ENCODE results near the gene ALPK3. TPM values are rescaled to one million over a fixed set of nuclear protein-coding genes. Genes with fewer than 3 reads are reported as not detected.

Gene ALPK3
- total RNA-seq, 4 donors from 2014 or later = 19.1 to 34.4 (median 26.5) TPM

GRCh38 chr15:84890670-84891162, 73.6 kb downstream of the ALPK3 start:
- Histone ChIP-seq H3K36me3 (no peaks in the 10 kb centered on the region), H3K9me3 (no peaks in the 10 kb centered on the region), H3K4me3 (no peak overlapping the region), H3K4me1 (no peaks in the 10 kb centered on the region), H3K27ac (no peak overlapping the region), H3K27me3 (peaks cover 27% of the 10 kb centered on the region)
- WGBS, 2 donors (ENCODE audit: low coverage in 1 of 2) = 94 to 100% methylated on average over 1 to 4 of the region's 5 CpGs
- no peak for TF ChIP-seq CTCF (IDR thresholded peaks at IDR 0.05)
- TF ChIP-seq POLR2AphosphoS5 (IDR thresholded peaks at IDR 0.05) = no peak
- TF ChIP-seq EP300 (IDR thresholded peaks at IDR 0.05) = no peak
- TF ChIP-seq POLR2A (IDR thresholded peaks at IDR 0.05) = no peak
- ATAC-seq = no peak

- no peaks in the 10 kb centered on the region for H3K9me3 ChIP-seq
- WGBS, 2 donors (ENCODE audit: low coverage in 1 of 2) = 84 to 96% methylated on average over 3 to 5 of the region's 6 CpGs
- H3K4me1 ChIP-seq = no peaks in the 10 kb centered on the region
- TF ChIP-seq POLR2AphosphoS5 (IDR thresholded peaks at IDR 0.05) = no peak
- TF ChIP-seq EP300 (IDR thresholded peaks at IDR 0.05) = no peak
- TF ChIP-seq POLR2A (IDR thresholded peaks at IDR 0.05) = no peak
- no peak for TF ChIP-seq CTCF (IDR thresholded peaks at IDR 0.05)
- no peak overlapping the region for H3K27ac ChIP-seq
- H3K36me3 ChIP-seq = no peaks in the 10 kb centered on the region
- no peak overlapping the region for H3K4me3 ChIP-seq
- H3K27me3 ChIP-seq = peaks cover 27% of the 10 kb centered on the region
- ATAC-seq = no peak
Observed at GRCh38 chr15:84891339-84891738, 74.2 kb downstream of the ALPK3 start.

GRCh38 chr15:84892786-84893307, 75.7 kb downstream of the ALPK3 start:
- no peak for ATAC-seq
- Histone ChIP-seq H3K4me3 (no peak overlapping the region), H3K9me3 (no peaks in the 10 kb centered on the region), H3K27me3 (peaks cover 23% of the 10 kb centered on the region), H3K27ac (no peak overlapping the region), H3K4me1 (no peaks in the 10 kb centered on the region), H3K36me3 (no peaks in the 10 kb centered on the region)
- TF ChIP-seq POLR2A (IDR thresholded peaks at IDR 0.05) (no peak), EP300 (IDR thresholded peaks at IDR 0.05) (no peak), POLR2AphosphoS5 (IDR thresholded peaks at IDR 0.05) (no peak), CTCF (IDR thresholded peaks at IDR 0.05) (no peak)
- 94% methylated on average over 8 of the region's 10 CpGs; no CpG with 5 or more reads in 1 of the 2 donors for WGBS, 2 donors (ENCODE audit: low coverage in 1 of 2)

- ATAC-seq = no peak
- H3K27me3 ChIP-seq = peaks cover 15% of the 10 kb centered on the region
- no peaks in the 10 kb centered on the region for H3K9me3 ChIP-seq
- no peak for TF ChIP-seq POLR2A (IDR thresholded peaks at IDR 0.05)
- TF ChIP-seq EP300 (IDR thresholded peaks at IDR 0.05) = no peak
- no peak for TF ChIP-seq CTCF (IDR thresholded peaks at IDR 0.05)
- TF ChIP-seq POLR2AphosphoS5 (IDR thresholded peaks at IDR 0.05) = no peak
- H3K27ac ChIP-seq = no peak overlapping the region
- no peaks in the 10 kb centered on the region for H3K4me1 ChIP-seq
- 80 to 85% methylated on average over 1 to 5 of the region's 10 CpGs for WGBS, 2 donors (ENCODE audit: low coverage in 1 of 2)
- H3K4me3 ChIP-seq = no peak overlapping the region
- H3K36me3 ChIP-seq = no peaks in the 10 kb centered on the region
Observed at GRCh38 chr15:84893607-84894006, 76.5 kb downstream of the ALPK3 start.

- 92 to 100% methylated on average over 2 to 3 of the region's 12 CpGs for WGBS, 2 donors (ENCODE audit: low coverage in 1 of 2)
Observed at GRCh38 chr15:84894736-84895425, 77.7 kb downstream of the ALPK3 start.

More at GRCh38 chr15:84894736-84895425, 77.7 kb downstream of the ALPK3 start:
- no peak for TF ChIP-seq CTCF (IDR thresholded peaks at IDR 0.05)
- no peak for TF ChIP-seq POLR2A (IDR thresholded peaks at IDR 0.05)
- TF ChIP-seq EP300 (IDR thresholded peaks at IDR 0.05) = no peak
- TF ChIP-seq POLR2AphosphoS5 (IDR thresholded peaks at IDR 0.05) = no peak
- Histone ChIP-seq H3K27ac (no peak overlapping the region), H3K9me3 (no peaks in the 10 kb centered on the region), H3K4me1 (no peaks in the 10 kb centered on the region), H3K27me3 (peaks cover 6% of the 10 kb centered on the region), H3K4me3 (no peak overlapping the region), H3K36me3 (no peaks in the 10 kb centered on the region)
- ATAC-seq = no peak

Data from gastroesophageal sphincter (tissue), 4 donors.